GM10266 (cell line): ENCODE data around the gene SACS.

Experiments
- DNase-seq: peaks from one replicate; pipeline ENCODE4 v3.0.0; 2012; ENCODE audit errors: extremely low spot score
- TF ChIP-seq, protein P1 (sequence below): IDR thresholded peaks from 2 replicates; pipeline ENCODE4 v1.5.1; 2012; ENCODE audit warnings: mild to moderate bottlenecking, low read depth; ENCODE audit not compliant: control insufficient read depth, insufficient read depth; ENCODE audit errors: missing control alignments

Gene SACS

DNA sequence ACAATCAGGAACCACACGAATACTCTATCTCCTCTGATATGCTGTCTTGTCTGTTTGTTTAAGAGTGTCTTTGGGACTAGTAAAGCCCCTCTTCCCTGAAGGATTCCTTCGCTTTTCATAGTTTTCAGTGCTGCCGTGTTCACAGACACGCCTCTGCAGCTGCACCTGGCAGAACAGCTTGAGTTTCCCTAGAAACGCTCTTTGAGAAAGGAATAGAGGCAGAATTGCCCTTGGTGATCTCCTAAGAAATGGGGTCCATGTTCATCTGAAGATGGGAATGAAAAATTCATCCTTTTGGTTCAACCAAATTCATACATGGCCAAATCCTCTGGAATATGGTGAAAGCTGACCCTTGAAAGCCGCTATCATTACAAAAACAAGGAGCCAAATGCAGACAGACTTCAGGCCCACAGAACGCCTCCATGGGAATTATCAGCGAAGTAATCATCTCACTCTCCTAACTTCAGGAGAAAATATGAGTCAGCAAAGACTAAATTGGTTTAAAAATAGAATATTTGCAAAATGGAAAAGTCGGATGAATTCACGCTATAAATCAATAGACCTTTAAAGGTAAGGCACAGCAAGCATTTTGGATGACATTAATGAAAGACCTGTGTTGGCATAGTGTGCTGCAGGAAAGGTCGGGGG lies 5.5 kb downstream of the SACS start:
- TF ChIP-seq, protein P1, sequence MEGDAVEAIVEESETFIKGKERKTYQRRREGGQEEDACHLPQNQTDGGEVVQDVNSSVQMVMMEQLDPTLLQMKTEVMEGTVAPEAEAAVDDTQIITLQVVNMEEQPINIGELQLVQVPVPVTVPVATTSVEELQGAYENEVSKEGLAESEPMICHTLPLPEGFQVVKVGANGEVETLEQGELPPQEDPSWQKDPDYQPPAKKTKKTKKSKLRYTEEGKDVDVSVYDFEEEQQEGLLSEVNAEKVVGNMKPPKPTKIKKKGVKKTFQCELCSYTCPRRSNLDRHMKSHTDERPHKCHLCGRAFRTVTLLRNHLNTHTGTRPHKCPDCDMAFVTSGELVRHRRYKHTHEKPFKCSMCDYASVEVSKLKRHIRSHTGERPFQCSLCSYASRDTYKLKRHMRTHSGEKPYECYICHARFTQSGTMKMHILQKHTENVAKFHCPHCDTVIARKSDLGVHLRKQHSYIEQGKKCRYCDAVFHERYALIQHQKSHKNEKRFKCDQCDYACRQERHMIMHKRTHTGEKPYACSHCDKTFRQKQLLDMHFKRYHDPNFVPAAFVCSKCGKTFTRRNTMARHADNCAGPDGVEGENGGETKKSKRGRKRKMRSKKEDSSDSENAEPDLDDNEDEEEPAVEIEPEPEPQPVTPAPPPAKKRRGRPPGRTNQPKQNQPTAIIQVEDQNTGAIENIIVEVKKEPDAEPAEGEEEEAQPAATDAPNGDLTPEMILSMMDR, result no peak
- no peak for DNase-seq

DNA sequence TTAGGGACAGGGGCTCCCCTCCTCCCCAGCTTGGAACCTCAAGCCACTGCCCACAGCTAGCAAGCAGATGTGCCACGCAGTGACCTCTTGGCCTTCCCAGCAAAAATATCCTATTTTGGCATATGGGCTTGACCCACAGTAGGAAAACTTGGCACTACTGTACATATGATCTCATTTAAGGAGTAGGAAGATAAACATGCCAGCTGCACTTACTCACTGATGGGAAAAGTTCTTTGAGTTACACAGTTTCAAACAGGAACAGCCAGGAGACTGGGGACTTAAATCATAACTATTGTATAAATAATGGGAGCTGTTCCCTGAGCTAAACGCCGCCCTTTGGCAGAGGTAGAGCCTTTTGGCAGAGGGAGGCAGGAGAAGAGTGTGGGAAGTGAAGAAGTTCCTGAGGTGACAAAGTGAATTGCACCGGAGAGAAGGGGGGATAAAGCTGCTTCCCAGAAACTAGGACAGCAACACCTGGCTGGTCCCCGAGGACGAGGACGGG lies 6.1 kb downstream of the SACS start:
- TF ChIP-seq, protein P1, result no peak
- DNase-seq, result no peak

DNA sequence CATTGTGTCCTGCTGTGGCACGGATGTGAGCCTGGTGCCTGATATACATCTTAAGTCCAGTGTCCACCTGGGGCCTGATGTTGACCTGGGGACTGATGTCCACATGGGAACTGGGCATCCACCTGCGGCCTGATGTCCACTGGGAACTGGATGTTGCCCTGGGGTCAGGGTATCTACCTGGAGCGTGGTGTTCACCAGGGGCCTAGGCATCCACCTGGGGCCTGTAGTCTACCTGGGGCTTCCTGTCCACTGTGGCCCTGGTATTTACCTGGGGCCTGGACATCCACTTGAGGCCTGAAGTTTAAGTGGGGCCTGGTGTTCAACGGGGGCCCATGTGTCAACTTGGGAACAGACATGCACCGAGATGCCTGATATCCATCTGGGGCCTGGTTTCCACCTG lies 11.9 kb downstream of the SACS start:
- TF ChIP-seq, protein P1, result no peak
- DNase-seq, result no peak

DNA sequence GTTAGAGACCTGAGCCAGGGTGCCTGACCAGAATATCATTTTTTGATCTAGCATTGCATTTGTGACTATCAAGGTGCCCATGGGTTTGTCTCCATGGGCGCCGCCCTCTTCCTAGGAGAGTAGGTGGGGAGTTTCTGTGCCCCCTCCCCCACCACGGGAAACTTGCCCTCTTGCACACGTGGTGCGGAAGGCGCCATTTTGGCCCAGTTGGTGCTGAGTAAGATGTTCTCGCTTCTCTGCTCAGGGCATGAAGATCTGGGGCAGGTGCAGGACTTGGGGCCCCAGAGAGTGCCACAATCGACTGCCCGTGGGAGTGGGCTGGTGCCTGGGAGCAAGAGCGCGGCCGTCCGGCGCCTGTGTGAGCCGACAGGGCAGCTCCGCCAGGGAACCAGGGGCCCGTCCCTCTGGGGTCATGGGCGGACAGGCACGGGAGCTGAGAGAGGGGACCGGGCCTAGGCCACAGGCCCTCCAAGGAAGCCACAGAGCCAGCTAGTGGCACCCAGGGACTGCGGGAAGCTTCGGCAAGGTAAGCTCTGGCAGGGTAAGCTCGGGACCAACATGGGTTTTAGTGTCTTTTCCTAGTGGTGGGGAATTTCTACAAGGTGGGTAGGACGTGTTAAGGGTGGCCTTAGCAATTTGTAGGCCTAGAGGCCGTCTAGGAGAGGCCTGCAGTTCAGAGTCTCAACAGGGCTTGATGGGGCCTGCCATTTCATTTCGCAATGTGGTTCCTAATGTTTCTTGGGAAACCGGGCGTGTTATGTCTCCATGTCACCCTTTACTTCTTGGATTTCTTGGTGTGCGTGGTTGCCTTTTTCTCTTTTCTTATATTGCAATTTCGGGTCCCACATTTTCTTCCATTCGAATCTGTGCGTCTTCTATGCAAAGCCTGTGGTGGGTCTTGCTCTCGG lies 14.5 kb downstream of the SACS start:
- DNase-seq, result no peak
- TF ChIP-seq, protein P1, result no peak

DNA sequence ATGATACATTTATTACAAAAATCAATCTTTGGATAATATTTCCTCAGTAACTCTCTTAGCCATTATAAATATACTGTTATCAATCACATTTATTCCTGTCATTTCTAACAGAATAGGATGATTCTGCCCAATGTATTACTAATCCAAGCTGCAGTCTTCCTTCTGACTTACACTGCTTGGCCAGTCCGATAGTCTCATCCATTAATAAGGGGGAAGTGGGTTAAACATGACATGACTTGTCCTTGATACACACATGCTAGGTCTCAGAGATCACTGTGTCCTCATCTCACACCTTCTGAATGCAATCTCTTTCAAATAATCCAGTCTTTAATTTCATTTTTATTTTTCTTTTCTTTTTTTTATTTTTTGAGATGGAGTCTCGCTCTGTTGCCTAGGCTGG lies 18.8 kb downstream of the SACS start:
- no peak for DNase-seq
- TF ChIP-seq, protein P1, result no peak

DNA sequence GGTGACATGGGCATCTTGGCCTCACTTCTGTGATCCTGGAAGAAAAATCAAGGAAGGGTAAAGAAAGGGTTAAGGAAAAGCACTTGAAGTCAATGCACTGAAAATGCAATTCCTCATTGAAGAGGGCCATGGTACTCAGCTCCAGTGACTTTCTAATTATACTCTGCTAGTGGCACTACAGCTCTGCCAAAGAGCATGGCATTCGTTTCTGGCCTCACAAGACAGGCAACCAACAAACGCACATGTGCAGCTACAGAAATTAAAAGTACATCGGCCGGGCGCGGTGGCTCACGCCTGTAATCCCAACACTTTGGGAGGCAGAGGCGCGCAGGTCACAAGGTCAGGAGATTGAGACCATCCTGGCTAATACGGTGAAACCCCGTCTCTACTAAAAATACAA lies 21.8 kb downstream of the SACS start:
- DNase-seq, result no peak
- TF ChIP-seq, protein P1, result no peak

DNA sequence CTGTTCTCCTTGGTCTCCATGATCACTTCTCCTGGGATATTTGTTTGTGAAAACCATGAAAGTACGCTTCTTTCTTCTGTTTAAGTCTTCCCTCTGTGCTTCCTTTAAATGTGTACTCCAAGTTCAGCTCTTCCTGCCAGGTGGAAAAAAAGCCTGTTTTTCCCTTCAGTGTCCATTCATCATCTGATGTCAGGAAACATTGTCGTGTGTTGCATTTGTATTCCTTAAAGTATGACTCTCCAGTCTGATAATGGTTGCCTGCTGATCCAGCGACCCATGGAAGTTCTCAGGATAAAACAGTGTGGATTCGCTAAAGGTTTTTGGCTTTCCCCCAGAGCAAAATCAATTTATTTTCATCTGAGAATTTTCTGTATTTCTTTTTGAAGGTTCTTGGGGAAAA lies 22.3 kb downstream of the SACS start:
- no peak for DNase-seq
- TF ChIP-seq, protein P1, result no peak
